HG03025 (cell line): Measurements from ENCODE around the gene TNRC18.
"Not testable (repeated sequence)": the region's sequence is repeated elsewhere in the genome, so short reads cannot be mapped to it uniquely, and the experiment has no call there.

Source experiments
- ATAC-seq: cut with Tn5 transposase; IDR thresholded peaks from one replicate; pipeline ENCODE4 v1.9.1; 2021; ENCODE audit warnings: mild to moderate bottlenecking, moderate library complexity; ENCODE audit not compliant: unreplicated experiment, low FRiP score

Gene TNRC18

GRCh38 chr7:5300366-5300765 is 123.3 kb downstream of the TNRC18 start:
- ATAC-seq: no peak

GRCh38 chr7:5296611-5297226 is 126.9 kb downstream of the TNRC18 start:
- ATAC-seq: no peak

DNA sequence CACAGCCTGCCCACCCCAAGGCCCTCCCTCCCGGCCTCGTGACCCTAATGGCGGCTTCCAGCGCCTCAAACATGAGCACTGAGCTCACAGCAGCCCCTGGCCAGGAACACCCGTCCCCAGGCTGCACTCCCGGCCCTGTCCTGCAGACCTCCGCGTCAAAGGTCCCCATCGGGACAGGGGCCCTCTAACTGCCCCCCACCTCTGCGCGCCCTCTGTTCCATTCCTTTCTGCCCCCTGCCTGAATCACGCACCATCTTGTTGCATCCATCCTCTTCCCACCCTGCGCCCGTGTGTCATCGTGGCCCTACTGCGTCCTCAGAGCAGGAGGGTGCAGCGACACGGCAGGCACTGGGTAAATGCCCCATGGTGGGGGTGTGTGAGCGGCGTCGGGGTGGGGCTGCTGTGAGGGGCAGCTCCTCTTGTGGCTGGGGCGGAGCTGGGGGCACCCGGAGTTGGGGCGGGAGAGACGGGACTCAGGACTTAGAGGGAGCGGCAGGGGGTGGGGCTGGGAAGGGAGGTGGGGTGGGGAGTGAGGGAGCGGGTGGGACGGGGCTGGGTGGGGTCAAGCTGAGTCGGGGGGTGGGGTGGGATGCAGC is 127.5 kb downstream of the TNRC18 start:
- ATAC-seq: no peak

DNA sequence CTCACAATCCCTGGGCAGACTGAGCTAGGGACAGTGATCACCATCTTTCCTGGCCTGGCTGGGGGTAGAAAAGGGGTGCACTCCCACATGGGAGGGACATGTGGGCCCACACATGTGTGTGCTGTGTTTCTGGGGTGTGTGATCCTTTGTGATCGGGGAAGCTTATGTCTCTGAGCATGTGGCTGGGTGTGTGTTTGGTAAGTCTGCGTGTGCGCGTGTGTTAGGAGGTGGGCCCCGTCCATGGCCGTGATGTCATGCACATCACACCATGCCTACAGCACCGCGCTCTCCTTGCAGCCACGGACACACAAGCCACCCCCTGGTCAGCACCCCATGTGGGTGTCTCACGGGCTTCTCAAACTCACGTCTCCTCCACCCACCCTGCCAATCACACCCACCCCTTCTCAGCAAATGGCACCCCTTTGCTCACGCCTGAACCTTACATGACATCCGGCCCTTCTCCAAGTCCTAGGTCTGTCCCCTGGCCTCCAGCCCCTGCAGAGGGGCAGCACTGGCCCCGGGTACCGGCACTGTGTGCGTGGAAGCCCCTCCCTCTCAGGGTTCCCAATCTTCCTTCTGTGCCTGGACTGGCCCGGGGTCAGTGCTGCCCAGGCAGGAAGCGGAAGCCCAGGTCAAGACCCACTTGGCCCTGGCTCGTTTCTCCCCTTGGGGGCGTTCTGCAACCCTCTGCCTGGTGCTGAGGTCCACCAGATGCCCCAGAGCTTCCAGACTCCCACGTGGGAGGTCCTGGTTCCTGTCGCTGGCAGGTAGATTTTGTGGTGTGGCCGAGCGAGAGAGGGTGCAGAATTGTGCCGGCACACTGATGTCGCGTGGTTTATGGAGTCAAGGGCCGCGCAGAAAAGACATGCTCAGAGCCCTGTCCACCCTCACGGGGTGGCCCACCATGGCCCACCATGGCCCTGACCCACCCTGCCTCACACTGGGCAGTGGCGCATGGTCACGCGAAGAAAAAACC is 128.3 kb downstream of the TNRC18 start:
- ATAC-seq: no peak

- ATAC-seq: no peak
Observed at GRCh38 chr7:5294169-5294987, 129.3 kb downstream of the TNRC18 start.

DNA sequence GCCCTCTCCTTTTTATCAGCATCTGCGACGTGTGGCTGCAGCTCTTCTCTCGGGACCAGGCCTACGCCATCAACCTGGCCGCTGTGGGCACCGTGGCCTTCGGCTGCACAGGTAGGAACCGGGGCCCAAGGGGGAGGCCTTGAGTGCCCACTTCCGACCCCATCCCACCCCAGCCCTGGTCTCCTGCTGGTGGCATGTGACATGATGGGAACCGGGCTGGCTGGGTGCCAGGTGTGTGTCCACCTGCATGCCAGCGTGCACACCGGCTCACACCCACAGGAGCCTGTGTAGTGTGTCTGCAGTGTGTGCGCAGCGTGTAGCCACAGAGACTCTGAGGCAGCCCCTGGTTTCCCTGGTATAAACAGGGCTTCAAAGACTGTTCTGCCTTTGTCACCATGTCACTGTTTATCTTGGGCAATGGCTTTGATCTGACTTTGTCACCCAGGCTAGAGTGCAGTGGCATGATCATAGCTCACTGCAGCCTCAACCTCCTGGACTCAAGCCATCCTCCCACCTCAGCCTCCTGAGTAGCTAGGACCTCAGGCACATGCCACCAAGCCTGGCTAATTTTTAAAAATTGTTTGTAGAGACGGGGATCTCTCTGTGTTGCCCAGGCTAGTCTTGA is 131.8 kb downstream of the TNRC18 start:
- ATAC-seq: not testable (repeated sequence)

- no peak for ATAC-seq
Observed at GRCh38 chr7:5291301-5291700, 132.3 kb downstream of the TNRC18 start.

DNA sequence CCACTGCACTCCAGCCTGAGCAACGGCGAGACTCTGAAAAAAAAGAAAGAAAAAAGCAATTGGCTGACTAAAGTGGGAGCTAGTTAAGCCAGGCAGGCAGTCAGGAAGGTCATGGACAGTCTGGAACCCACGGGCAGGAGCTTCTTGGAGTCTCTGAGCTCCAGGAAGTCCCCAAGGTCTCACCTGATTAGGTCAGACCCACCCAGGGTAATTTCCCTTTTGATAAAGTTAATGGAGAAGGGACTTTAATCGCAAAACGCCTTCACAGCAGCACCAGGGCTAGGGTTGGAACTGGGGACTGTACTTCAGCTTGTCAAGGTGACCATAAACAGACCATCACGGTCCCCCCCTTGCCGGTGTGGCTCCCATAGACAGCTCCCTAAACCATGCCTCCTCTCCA is 134.3 kb downstream of the TNRC18 start:
- no peak for ATAC-seq

DNA sequence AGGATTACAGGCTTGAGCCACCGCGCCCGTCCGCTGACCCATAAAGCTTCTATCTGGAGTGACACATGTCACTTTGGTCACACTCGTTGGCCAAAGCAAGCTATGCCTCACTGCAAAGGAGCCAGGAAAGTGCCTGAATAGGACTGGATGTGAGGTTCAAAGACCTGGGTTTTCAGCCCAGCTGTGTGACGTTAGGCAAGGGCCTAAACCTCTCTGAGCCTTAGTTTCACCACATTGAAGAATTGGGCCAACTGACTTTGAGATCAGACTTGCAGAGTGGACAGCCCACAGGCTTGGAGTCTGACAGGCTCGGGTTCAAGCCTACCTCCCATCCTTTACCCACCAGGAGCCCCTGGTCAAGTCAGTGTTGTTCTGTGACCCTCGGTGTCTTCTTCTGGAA is 135.1 kb downstream of the TNRC18 start:
- ATAC-seq: not testable (repeated sequence)

GRCh38 chr7:5287802-5288201 is 135.8 kb downstream of the TNRC18 start:
- no peak for ATAC-seq

DNA sequence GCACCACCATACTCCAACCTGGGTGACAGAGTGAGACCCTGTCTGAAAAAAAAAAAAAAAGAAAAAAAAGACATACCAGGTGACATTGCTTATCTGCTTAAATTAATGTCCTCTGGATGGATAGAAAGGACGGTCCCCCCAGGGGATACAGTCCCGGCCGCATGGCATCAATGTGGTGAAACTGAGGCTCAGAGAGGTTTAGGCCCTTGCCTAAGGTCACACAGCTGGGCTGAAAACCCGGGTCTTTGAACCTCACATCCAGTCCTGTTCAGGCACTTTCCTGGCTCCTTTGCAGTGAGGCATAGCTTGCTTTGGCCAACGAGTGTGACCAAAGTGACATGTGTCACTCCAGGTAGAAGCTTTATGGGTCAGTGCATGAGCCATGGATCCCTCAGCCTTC is 136.3 kb downstream of the TNRC18 start:
- ATAC-seq: not testable (repeated sequence)

DNA sequence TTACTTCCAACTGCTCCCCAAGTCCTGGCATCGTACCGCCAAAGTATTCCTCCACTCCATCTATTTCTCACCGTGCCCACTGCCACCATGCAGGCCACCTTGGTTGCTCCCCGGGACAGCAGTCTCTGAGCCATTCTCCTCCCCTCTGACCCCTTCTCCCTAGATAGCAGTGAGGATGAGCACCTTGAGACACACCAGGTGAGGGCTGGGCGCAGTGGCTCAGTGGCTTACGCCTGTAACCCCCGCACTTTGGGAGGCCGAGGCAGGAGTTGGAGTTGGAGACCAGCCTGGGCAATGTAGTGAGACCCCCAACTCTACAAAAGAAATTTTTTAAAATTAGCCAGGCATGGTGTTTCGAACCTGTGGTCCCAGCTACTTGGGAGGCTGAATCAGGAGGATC is 136.7 kb downstream of the TNRC18 start:
- ATAC-seq: no peak

- ATAC-seq: no peak
Observed at GRCh38 chr7:5284304-5285281, 139.0 kb downstream of the TNRC18 start.

DNA sequence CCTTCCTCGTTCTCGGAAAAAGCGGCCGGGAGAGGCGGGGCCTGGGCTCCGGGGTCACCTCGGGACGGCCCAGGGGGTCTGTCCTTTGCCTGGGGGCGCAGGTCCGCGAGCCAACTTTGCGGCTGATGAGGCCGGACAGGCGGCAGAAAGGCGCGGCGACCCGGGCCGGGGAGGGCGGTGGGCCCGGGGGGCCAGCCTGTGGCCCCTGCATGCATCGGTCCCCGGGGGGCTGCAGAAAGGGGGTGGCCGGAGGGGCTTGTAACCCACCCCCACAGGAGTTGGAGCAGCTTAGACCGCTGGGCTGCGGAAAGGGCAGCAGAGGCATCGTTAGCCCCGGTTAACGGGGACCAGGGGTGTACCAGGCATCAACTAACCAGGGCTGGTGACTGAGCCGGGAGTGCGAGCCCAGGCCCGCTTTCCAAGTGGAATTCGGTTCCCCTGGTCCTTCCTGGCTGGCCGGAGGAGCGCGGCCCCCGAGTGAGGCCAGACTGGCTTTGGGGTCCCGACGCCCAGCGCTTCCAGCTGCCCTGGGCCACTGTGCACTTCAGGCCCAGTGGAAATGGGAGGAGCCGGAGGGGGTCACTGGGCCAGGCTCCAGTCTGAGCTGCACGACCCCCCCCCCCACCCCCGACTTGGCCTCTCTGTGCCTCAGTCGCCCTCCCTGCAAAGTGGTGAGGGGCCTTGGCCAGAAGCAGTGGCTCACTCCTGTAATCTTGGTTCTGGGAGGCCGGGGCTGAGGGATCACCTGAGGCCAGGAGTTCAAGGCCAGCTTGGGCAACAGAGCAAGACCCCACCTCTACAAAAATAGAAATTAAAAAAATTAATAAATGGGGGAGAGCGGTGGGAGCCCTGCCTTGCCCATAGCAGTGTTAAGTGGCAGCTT is 140.0 kb downstream of the TNRC18 start:
- ATAC-seq: no peak

DNA sequence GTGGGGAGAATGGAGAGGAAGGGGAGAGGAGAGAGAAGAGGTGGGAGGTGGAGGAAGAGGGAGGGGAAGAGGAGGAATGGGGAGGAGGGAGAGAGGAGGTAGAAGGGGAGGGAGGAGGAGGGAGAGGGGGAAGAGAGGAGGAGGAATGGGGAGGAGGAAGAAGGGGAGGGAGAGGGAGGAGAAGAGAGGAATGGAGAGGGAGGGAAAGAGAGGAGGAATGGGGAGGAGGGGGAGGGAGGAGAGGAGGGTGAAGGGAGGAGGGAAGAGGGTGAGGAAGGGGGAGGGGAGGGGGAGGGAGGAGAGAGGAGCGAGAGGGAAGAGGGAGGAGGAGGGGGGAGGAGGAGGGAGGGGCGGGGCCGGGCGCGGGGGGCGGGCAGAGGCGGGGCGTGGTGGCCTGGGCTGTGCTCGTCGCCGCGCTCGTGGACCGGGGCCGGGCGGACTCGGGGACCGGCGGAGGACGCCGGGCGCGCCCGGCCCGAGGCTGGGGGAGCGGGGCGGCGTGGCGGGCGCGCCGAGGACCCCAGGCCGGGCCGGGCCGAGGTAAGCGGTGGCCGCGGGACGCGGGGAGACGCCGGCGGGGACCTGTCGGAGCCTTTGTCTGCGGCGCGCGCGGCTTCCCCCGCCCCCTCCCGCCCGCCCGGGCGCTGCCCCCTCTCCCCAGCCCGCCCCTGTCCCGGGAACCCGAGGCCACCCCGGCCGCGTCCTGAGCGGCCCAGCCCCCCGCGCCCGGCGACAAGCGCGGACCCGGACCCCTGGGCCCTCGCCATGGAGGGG is 140.9 kb downstream of the TNRC18 start, which contains the start of gene SLC29A4:
Gene SLC29A4 (plus strand): TSS at position 401 of the 774 bp plus-strand sequence. CDS start 4,874 bp downstream, outside the sequence.
- no peak for ATAC-seq

- not testable (repeated sequence) for ATAC-seq
Observed at GRCh38 chr7:5281598-5282500, 141.8 kb downstream of the TNRC18 start.
